ENCODE measurements around the gene THOC2. TPM values are rescaled to one million over a fixed set of nuclear protein-coding genes. Genes with fewer than 3 reads are reported as not detected.

THOC2 gene
- total and polyA plus RNA-seq, 10 of the 15 experiments (the other 5 are each of a cell fraction or from before 2014, with no cell fraction given) = 64.8 to 136 (median 75.1) TPM

DNA sequence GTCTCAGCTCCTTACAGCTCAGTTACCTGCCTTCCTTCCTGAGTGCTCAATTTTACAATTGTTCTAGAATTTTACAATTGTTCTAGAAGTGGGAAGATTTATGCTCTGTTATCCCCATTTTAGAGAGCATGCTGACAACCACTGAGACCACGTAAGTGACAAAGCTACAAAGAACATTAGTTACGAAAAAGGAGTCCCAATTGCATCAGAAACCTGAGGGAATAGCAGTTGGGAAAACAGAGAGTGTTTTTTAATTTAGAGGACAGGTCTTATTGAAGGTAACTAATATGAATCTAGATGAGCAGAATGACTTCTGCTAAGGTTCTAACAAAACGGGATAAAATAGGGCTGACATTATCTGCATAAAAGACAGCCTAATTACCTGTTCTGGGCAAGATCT lies 103.3 kb downstream of the THOC2 start:
- Histone ChIP-seq H2AFZ (ENCODE audit: control insufficient read depth, low read depth, low read length) (no peak overlapping the region), H4K20me1 (ENCODE audit: control insufficient read depth, insufficient read depth) (no peaks in the 10 kb centered on the region), H3K4me3 (no peak overlapping the region), H3K4me1 (ENCODE audit: control insufficient read depth, insufficient read depth, low read length) (no peaks in the 10 kb centered on the region), H3K27me3 (replicated peaks in 1 of 2; ENCODE audit: control insufficient read depth in 2 of 2, insufficient read depth in 2 of 2, low read length in 1 of 2) (no peaks in the 10 kb centered on the region), H3K9ac (ENCODE audit: control insufficient read depth, insufficient read depth, low read length) (no peak overlapping the region), H3K4me2 (ENCODE audit: control insufficient read depth, insufficient read depth) (no peak overlapping the region), H3K9me3 (replicated peaks; ENCODE audit: control insufficient read depth, insufficient read depth, low read length) (no peaks in the 10 kb centered on the region), H3K27ac (ENCODE audit: control insufficient read depth, insufficient read depth) (no peak overlapping the region), H3K36me3 (ENCODE audit: control insufficient read depth in 2 of 2, insufficient read depth in 2 of 2, low read length in 1 of 2) (peaks cover 0 to 11% of the 10 kb centered on the region in 2 experiments; a peak in 2 of 4 replicates), H3K79me2 (ENCODE audit: control insufficient read depth, insufficient read depth, low read length) (no peaks in the 10 kb centered on the region)
- POLR2A ChIA-PET = no interaction called here
- FAIRE-seq (no peak), ATAC-seq (no peak), DNase-seq (ENCODE audit: low read depth, low spot score) (no peak)
- no TSS peak for BruUV-seq (replicated peaks)
- RAD21 ChIA-PET (ENCODE audit: unreplicated experiment) = no interaction called here
- intact Hi-C loops (cut with micrococcal nuclease; ENCODE audit: unreplicated experiment) (no loop called here), in situ Hi-C loops (cut with MboI) (no loop called here)
- SMC1A ChIA-PET (ENCODE audit: uncharacterized antibody, unreplicated experiment) = interaction anchor here (2.6 kb wide), 1 partner anchor 10 kb away, joined by 11 read pairs; no protein-coding TSS in a partner anchor
- CTCF ChIA-PET = no interaction called here
- WGBS (ENCODE audit: insufficient coverage, insufficient replicate concordance, low lambda C conversion rate, missing lambda C conversion rate) = 70% methylated on average over 3 of the region's 3 CpGs
- no peak for TF ChIP-seq EGR1 (IDR thresholded peaks at IDR 0.05; ENCODE audit: borderline replicate concordance in 1 of 2, low read depth in 2 of 2, low read length in 2 of 2)
- TF ChIP-seq SUPT20H (IDR thresholded peaks at IDR 0.05; ENCODE audit: borderline replicate concordance, control insufficient read depth, low read depth, low read length) = no peak
- no peak for TF ChIP-seq POLR2AphosphoS2 (IDR thresholded peaks at IDR 0.05; ENCODE audit: low read depth, low read length)
- TF ChIP-seq JUND (IDR thresholded peaks at IDR 0.05; ENCODE audit: low read depth, low read length) = no peak
- TF ChIP-seq TBL1XR1 (IDR thresholded peaks at IDR 0.05; ENCODE audit: low read depth, low read length) = no peak
- no peak for TF ChIP-seq CBFB (IDR thresholded peaks at IDR 0.05; ENCODE audit: low read depth)
- TF ChIP-seq ZNF274 (IDR thresholded peaks at IDR 0.05; ENCODE audit: insufficient read depth, insufficient read length) = no peak
- TF ChIP-seq, protein P1, sequence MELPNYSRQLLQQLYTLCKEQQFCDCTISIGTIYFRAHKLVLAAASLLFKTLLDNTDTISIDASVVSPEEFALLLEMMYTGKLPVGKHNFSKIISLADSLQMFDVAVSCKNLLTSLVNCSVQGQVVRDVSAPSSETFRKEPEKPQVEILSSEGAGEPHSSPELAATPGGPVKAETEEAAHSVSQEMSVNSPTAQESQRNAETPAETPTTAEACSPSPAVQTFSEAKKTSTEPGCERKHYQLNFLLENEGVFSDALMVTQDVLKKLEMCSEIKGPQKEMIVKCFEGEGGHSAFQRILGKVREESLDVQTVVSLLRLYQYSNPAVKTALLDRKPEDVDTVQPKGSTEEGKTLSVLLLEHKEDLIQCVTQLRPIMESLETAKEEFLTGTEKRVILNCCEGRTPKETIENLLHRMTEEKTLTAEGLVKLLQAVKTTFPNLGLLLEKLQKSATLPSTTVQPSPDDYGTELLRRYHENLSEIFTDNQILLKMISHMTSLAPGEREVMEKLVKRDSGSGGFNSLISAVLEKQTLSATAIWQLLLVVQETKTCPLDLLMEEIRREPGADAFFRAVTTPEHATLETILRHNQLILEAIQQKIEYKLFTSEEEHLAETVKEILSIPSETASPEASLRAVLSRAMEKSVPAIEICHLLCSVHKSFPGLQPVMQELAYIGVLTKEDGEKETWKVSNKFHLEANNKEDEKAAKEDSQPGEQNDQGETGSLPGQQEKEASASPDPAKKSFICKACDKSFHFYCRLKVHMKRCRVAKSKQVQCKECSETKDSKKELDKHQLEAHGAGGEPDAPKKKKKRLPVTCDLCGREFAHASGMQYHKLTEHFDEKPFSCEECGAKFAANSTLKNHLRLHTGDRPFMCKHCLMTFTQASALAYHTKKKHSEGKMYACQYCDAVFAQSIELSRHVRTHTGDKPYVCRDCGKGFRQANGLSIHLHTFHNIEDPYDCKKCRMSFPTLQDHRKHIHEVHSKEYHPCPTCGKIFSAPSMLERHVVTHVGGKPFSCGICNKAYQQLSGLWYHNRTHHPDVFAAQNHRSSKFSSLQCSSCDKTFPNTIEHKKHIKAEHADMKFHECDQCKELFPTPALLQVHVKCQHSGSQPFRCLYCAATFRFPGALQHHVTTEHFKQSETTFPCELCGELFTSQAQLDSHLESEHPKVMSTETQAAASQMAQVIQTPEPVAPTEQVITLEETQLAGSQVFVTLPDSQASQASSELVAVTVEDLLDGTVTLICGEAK (IDR thresholded peaks at IDR 0.05; ENCODE audit: borderline replicate concordance) = no peak
- TF ChIP-seq, protein P2, sequence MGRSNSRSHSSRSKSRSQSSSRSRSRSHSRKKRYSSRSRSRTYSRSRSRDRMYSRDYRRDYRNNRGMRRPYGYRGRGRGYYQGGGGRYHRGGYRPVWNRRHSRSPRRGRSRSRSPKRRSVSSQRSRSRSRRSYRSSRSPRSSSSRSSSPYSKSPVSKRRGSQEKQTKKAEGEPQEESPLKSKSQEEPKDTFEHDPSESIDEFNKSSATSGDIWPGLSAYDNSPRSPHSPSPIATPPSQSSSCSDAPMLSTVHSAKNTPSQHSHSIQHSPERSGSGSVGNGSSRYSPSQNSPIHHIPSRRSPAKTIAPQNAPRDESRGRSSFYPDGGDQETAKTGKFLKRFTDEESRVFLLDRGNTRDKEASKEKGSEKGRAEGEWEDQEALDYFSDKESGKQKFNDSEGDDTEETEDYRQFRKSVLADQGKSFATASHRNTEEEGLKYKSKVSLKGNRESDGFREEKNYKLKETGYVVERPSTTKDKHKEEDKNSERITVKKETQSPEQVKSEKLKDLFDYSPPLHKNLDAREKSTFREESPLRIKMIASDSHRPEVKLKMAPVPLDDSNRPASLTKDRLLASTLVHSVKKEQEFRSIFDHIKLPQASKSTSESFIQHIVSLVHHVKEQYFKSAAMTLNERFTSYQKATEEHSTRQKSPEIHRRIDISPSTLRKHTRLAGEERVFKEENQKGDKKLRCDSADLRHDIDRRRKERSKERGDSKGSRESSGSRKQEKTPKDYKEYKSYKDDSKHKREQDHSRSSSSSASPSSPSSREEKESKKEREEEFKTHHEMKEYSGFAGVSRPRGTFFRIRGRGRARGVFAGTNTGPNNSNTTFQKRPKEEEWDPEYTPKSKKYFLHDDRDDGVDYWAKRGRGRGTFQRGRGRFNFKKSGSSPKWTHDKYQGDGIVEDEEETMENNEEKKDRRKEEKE (IDR thresholded peaks at IDR 0.05) = no peak
- no peak for TF ChIP-seq MEF2A (IDR thresholded peaks at IDR 0.05; ENCODE audit: insufficient read depth, low read depth, low read length)
- TF ChIP-seq TCF3 (IDR thresholded peaks at IDR 0.05; ENCODE audit: borderline replicate concordance, insufficient read depth, low read depth, low read length) = no peak
- TF ChIP-seq POLR2A (IDR thresholded peaks at IDR 0.05; ENCODE audit: low read depth, low read length) = no peak
- no peak for TF ChIP-seq TCF7 (IDR thresholded peaks at IDR 0.05; ENCODE audit: borderline replicate concordance)
- no peak for TF ChIP-seq ASH2L (IDR thresholded peaks at IDR 0.05; ENCODE audit: borderline replicate concordance, low read depth)
- TF ChIP-seq NR2C2 (IDR thresholded peaks at IDR 0.05; ENCODE audit: borderline replicate concordance, control insufficient read depth, insufficient read length, low read depth) = no peak
- TF ChIP-seq LARP7 (IDR thresholded peaks at IDR 0.05) = no peak

Measured in GM12878 (cell line).